ENCODE data around the gene SYCP2.
"Not testable (repeated sequence)": the region's sequence is repeated elsewhere in the genome, so short reads cannot be mapped to it uniquely, and the experiment has no call there.

The SYCP2 gene

DNA sequence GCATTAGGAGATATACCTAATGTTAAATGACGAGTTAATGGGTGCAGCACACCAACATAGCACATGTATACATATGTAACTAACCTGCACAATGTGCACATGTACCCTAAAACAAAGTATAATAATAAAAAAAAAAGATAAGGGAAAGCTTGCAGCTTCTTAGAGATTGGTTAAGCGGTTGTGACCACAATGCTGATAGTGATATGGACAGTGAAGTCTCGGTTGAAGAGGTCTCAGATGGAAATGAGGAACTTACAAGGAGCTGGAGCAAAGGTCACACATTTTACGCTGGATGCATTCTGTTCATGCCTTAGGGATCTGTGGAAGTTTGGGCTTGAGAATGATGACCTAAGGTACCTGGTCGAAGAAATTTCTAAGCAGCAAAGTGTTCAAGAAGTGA, 76.5 kb downstream of the SYCP2 start:
- H3K27me3 Mint-ChIP-seq, H3K9me3 Mint-ChIP-seq, H3K36me3 Mint-ChIP-seq, DNase-seq, H3K27ac Mint-ChIP-seq, H3K4me1 Mint-ChIP-seq, CTCF ChIA-PET, H3K4me3 Mint-ChIP-seq: not testable (repeated sequence)

DNA sequence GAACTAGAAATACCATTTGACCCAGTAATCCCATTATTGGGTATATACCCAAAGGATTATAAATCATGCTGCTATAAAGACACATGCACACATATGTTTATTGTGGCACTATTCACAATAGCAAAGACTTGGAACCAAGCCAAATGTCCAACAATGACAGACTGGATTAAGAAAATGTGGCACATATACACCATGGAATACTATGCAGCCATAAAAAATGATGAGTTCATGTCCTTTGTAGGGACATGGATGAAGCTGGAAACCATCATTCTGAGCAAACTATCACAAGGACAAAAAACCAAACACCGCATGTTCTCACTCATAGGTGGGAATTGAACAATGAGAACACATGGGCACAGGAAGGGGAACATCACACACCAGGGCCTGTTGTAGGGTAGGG, 76.9 kb downstream of the SYCP2 start:
- H3K4me3 Mint-ChIP-seq, CTCF ChIA-PET, H3K4me1 Mint-ChIP-seq, H3K27me3 Mint-ChIP-seq, H3K36me3 Mint-ChIP-seq, H3K9me3 Mint-ChIP-seq, H3K27ac Mint-ChIP-seq, DNase-seq: not testable (repeated sequence)

DNA sequence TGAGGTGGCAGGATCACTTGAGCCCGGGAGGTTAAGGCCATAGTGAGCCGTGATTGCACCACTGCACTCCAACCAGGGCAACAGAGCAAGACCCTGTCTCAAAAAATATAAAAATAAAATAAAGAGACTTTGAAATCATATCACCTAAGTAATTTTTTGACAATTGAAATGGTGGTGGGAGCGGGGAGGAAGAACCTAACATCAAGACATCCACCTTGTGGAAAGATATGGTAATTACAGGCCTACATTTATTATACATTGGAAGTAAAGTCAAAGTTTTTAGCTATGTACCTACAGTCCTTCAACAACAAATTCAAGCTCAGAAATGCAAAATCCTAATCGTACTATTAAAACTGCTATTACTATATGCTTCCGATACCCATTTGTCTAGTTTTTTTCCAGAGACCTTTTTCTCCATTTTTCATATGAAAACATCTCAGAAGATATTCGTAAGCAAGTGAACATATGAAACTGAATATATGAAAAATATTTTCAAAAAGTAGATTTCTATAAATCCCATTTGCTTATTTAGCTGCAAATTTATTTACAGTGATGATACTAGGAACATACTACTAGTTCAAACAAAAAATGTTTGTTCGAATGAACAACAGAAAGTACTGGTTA, 83.3 kb downstream of the SYCP2 start:
- Mint-ChIP-seq H3K4me1 (no peaks in the 10 kb centered on the region), H3K27me3 (no peaks in the 10 kb centered on the region), H3K27ac (no peak overlapping the region), H3K9me3 (no peaks in the 10 kb centered on the region), H3K4me3 (no peak overlapping the region), H3K36me3 (no peaks in the 10 kb centered on the region)
- no peak for DNase-seq
- CTCF ChIA-PET = interaction anchor here (0.9 to 5.3 kb wide), 6 partner anchors 10 to 70 kb away, joined by 3 to 21 read pairs (median 4); no protein-coding TSS in a partner anchor

DNA sequence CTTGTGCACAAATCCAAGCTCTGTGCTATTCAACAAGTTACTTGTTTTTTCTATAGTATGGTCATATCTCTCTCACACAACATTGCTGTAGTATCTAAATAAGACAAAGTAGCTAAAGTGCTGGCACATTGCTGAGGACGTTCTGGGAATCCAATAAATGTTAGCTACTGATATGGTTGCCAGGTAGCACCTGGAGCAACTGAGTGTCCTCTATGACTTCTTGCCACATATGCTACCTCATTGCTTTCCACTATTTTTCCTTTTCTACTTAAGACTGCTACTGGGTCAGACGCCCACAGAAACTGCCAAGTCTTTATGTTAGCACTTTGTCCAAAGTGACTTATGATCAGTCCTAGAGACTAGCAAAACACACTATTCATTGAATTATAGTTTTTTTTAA, 85.3 kb downstream of the SYCP2 start:
- Mint-ChIP-seq H3K9me3 (no peaks in the 10 kb centered on the region), H3K36me3 (no peaks in the 10 kb centered on the region), H3K4me3 (no peak overlapping the region), H3K4me1 (no peaks in the 10 kb centered on the region), H3K27ac (no peak overlapping the region), H3K27me3 (no peaks in the 10 kb centered on the region)
- CTCF ChIA-PET = interaction anchor here (3.0 to 5.3 kb wide), 2 partner anchors 8 to 65 kb away, joined by 17 to 21 read pairs; no protein-coding TSS in a partner anchor
- DNase-seq = no peak

DNA sequence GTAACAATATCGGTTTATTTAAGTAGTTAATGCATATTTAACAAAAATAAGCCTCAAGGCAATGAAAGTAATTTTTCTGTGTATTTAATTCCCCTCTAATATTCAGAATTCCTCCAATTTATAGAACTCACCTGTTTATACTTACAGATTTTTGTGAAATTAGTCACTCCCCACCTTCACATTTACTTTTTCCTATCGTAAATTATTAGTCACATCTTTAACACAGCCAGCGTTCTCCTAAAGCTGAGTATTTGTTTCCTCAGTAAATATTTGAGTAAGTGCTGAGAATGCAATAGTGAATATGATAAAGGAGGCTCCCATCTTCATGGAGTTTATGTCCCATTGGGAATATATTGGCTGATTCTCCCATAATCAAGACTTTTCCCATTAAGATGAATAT, 88.0 kb downstream of the SYCP2 start:
- H3K27ac Mint-ChIP-seq = no peak overlapping the region
- H3K36me3 Mint-ChIP-seq = no peaks in the 10 kb centered on the region
- no peak overlapping the region for H3K4me3 Mint-ChIP-seq
- no peaks in the 10 kb centered on the region for H3K27me3 Mint-ChIP-seq
- DNase-seq = no peak
- no peaks in the 10 kb centered on the region for H3K9me3 Mint-ChIP-seq
- H3K4me1 Mint-ChIP-seq = no peaks in the 10 kb centered on the region
- CTCF ChIA-PET = no interaction called here

DNA sequence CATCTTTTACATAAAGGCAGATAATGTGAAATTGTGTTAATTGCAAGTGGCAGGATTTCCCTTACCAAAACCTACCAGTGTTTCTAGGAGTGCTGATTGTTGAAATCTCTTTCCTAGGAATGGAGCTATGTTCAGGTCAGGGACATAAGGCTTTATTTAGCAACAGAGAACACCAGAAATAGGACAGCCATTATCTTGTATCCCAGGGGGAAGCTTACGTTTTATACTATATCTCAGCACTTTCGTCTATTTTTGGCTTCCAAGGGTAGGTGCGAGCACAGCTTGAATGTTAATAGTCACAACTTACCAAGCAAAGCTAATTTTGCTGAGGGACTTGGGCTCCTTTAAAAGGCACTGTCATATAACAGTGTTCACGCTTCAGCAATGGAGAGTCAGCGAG, 94.0 kb downstream of the SYCP2 start:
- Mint-ChIP-seq H3K9me3 (no peaks in the 10 kb centered on the region), H3K27me3 (peaks cover 25% of the 10 kb centered on the region), H3K36me3 (no peaks in the 10 kb centered on the region), H3K27ac (no peak overlapping the region), H3K4me1 (no peaks in the 10 kb centered on the region), H3K4me3 (no peak overlapping the region)
- CTCF ChIA-PET = interaction anchor here (2.6 kb wide), 1 partner anchor 10 kb away, joined by 17 read pairs; no protein-coding TSS in a partner anchor
- DNase-seq = no peak

DNA sequence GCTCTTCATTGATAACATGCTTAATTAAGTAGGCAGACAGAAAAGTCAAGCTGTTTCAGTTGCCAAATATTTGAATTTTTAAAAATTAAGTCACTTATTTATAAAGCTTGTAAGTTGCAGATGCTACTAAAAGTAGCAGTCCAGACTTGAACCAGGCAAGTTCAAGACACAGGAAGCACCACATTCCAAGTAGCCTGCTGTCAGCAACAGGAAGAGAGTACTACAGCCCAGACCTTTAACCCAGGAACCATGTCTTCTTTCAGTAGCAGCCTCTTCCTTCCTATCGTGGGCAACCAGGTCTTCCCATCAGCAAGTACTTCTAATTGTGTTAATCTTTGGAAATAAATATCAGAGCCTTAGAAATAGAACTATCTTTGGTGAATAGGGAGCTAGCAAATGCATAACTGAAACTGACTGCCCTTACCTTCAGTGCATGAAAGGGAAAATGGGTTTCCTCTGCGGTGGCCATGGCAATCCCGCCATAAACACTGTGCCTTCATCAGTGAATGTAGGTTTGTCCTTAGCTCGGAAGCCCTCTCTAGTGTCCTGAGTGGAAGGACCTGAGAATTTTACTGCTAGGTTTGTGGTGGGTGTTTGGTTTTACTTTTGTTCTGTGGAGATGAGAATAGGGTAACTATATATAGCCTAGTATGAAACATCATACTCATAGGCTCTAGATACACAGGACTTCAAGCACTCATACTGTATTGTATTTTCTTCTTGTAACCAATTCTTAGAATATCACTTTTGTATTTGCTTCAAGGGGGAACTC, 95.6 kb downstream of the SYCP2 start:
- no peak for DNase-seq
- Mint-ChIP-seq H3K27ac (no peak overlapping the region), H3K4me3 (no peak overlapping the region), H3K36me3 (no peaks in the 10 kb centered on the region), H3K9me3 (no peaks in the 10 kb centered on the region), H3K27me3 (peaks cover 30% of the 10 kb centered on the region), H3K4me1 (no peaks in the 10 kb centered on the region)
- CTCF ChIA-PET = interaction anchor here (0.9 kb wide), 1 partner anchor 12 kb away, joined by 3 read pairs; no protein-coding TSS in a partner anchor

DNA sequence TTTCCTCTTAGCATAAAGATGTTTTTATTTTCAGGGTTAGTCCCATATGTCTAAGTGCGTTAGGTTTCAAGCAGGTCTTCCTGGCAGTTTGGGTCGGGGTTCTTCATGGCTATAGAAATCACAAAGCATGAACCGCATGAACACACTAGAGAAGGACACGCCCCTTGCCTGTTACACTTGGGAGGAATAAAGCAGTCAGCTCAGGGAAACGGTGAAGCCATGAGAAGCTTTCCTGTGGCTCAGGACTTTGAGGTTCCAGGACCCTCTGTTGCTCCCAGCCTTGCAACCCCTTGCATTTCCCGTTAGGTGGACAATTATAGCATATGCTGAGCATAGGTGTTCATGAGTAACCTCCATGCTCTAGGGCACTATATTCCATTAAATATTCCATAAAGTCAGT, 96.7 kb downstream of the SYCP2 start:
- CTCF ChIA-PET = interaction anchor here (1.2 kb wide), 1 partner anchor 12 kb away, joined by 3 read pairs; no protein-coding TSS in a partner anchor
- Mint-ChIP-seq H3K27me3 (peaks cover 30% of the 10 kb centered on the region), H3K4me3 (no peak overlapping the region), H3K4me1 (no peaks in the 10 kb centered on the region), H3K36me3 (no peaks in the 10 kb centered on the region), H3K27ac (no peak overlapping the region), H3K9me3 (no peaks in the 10 kb centered on the region)
- DNase-seq = no peak

DNA sequence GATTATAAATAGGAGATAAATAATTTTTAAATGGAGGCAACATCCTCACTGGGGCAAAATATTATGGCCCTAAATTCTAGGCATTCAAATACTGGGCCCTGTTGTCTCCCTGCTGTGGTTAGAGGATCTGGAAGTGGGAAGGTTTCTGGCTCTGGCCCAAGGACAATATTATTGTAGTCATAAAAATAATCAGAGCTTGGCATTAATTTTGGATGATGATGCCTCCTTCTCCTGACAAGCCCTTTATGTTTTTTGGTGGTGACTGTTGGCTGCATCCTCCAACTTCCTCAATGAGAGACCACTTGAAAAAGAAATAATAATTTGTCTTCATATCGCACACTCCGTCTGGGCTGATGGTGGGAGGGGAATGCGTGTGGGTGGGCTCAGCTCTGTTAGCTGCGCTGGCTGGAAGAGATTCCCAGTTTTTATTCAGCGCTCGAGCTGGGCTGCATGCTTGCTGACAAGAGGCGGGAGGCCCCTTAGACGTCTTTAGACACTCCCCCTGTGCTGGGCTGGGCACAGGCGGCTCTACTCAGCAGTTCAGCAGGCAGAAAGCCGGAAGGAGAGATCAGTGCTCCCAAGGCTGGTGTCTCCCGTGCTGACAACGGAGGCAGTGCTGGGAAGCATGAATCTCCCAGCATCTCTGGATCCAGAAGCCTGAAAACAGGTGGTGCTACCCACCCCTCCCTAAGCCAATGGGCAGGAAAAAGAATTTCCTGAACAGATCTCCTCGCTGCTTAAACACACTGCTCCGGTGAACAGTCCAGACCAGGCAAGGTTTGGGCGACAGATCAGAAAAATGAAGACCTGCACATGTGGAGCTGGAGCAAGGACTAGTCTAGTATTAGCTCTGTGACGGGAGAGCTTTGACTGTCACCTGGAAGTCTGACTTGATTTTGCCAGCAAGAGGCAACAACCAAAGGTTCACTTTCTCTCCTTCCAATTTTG, 97.7 kb downstream of the SYCP2 start:
- H3K4me3 Mint-ChIP-seq = no peak overlapping the region
- DNase-seq = no peak
- CTCF ChIA-PET = interaction anchor here (1.2 kb wide), 1 partner anchor 11 kb away, joined by 3 read pairs; no protein-coding TSS in a partner anchor
- peaks cover 30% of the 10 kb centered on the region for H3K27me3 Mint-ChIP-seq
- H3K4me1 Mint-ChIP-seq = no peaks in the 10 kb centered on the region
- H3K36me3 Mint-ChIP-seq = no peaks in the 10 kb centered on the region
- no peaks in the 10 kb centered on the region for H3K9me3 Mint-ChIP-seq
- H3K27ac Mint-ChIP-seq = no peak overlapping the region

DNA sequence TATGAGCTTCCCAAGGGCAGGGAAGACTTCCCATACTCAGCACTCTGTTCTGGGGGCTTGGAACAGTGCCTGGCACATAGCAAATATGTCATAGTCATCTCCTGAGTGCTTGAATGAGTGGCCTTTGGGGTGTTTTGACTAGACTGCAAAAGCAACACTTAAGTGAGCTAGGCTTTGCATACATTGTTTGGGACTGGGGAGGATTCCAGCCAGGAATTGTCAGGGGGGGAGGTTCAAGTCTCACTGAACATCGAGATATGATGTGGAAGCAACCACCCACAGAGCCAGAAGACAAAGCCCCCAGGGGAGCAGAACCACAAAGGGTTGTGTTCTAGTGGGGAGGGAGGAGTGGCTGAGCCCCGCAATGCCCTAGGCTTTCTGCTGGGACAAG, 98.4 kb downstream of the SYCP2 start:
- no peaks in the 10 kb centered on the region for H3K4me1 Mint-ChIP-seq
- no peak overlapping the region for H3K27ac Mint-ChIP-seq
- H3K36me3 Mint-ChIP-seq = no peaks in the 10 kb centered on the region
- peaks cover 30% of the 10 kb centered on the region for H3K27me3 Mint-ChIP-seq
- no peak for DNase-seq
- no peak overlapping the region for H3K4me3 Mint-ChIP-seq
- CTCF ChIA-PET = no interaction called here
- H3K9me3 Mint-ChIP-seq = no peaks in the 10 kb centered on the region

DNA sequence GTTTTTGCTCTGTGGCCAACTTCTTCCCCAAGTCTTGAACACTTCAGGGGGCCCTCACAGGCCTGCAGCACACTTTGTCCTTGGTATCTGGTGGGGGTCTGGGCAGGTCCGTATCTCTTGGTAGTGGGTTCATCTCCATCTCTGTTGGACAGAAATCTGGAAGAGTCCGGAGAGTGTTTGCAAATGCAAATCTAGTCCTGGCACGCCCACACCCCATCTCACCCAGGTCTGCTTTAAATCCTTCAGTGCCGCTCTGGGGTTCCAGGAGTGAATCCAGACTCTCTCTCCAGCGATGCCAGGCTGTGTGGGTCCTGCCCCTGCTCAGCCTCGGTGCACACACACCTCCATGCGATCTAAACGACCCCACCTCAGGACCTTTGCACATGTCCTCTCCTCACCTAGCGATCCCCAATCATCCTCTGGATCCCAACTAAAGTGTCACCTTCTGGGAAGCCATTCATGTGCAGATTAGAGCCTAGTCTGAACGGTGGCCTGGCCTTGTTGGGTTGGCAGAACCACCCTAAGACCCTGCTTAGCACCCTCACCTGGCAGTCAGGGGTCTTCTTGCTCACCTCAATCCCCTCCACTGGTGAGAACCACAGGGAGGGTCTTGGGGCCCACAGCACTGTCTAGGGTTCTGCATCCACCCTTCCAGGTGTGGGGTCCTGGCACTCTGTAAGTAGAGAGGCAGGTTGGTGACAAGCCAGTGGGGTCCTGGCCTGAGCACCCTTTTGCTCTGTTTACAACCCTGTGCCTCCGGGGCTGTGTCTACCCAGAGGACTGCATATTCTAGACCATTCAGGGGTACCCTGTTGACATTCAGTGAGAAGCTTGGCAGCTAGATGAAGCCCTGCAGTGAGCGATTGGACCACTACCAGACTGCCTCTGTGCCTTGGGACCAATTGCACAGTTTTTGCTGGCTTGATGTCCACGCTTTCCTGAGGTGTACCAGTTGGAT, 100.8 kb downstream of the SYCP2 start:
- DNase-seq = no peak
- no peaks in the 10 kb centered on the region for H3K36me3 Mint-ChIP-seq
- H3K27ac Mint-ChIP-seq = no peak overlapping the region
- no peaks in the 10 kb centered on the region for H3K9me3 Mint-ChIP-seq
- H3K27me3 Mint-ChIP-seq = peaks cover 30% of the 10 kb centered on the region
- no peak overlapping the region for H3K4me3 Mint-ChIP-seq
- CTCF ChIA-PET = no interaction called here
- no peaks in the 10 kb centered on the region for H3K4me1 Mint-ChIP-seq

DNA sequence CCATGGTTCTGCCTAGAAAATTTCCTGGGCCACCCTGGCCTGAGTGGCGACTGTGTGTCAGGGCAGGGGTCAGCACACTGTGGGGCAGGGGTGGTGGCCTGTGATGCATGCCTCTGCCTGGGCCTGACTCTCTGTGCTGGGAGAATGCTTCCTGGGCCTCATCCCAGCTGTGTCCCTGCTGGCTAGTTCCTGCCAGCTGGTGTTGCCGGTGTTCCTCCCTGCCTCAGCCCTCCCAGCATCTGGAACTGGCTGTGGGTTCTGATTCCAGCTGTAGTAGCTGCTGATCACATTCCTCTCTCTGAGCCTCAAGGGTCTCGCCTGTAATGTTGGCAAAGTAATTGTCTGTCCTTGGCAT, 101.5 kb downstream of the SYCP2 start:
- Mint-ChIP-seq H3K27me3 (peaks cover 29% of the 10 kb centered on the region), H3K4me3 (no peak overlapping the region), H3K27ac (no peak overlapping the region), H3K4me1 (no peaks in the 10 kb centered on the region), H3K9me3 (no peaks in the 10 kb centered on the region), H3K36me3 (no peaks in the 10 kb centered on the region)
- DNase-seq = no peak
- CTCF ChIA-PET = no interaction called here

DNA sequence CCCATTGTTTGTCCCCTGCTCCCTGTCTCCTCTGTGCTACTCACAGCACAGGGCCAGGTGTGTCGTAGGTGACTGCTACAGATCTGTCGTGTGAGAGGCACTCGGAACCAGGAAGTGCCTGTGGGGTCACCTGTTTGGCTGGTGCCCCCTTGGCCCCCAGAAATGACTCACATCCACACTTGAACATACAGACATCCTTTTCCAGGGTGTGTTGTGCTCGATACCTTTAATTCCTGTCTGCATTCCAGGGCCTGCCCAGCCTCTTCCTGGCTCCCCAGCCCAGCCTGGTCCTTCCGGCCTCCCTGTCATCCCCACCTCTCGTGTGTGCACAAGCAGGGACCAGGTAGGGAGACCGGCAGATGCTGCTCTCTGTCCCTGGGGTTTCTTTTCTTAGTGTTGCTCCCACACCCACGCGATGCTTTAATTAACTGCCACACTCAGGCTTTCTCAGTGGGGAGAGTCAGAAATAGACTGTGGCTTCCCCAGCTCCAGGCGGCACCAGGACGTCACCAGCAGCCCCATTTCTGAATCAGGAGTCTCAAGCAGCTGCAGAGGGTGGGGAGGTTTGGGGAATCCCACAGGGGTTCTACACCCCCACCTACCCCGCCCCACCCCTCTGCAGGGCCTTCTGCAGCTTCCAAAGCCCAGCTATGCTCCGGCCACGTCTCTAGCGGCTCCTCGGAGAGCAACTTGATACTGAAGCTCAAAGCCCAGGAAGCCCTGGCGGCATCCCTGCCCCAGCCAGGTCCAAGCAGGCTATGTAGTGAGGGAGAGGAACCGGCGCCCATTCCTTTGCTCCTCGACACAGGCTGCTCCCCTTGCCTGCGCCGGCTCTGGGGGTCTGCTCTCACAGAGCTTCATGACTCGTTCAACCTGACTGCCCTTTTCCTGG, 102.2 kb downstream of the SYCP2 start:
- no peak for DNase-seq
- H3K27me3 Mint-ChIP-seq = peaks cover 23% of the 10 kb centered on the region
- H3K36me3 Mint-ChIP-seq = no peaks in the 10 kb centered on the region
- H3K27ac Mint-ChIP-seq = no peak overlapping the region
- CTCF ChIA-PET = no interaction called here
- H3K4me3 Mint-ChIP-seq = no peak overlapping the region
- H3K4me1 Mint-ChIP-seq = no peaks in the 10 kb centered on the region
- no peaks in the 10 kb centered on the region for H3K9me3 Mint-ChIP-seq

Data from activated naive CD4-positive, alpha-beta T cell treated with anti-CD3 and anti-CD28 coated beads, Interleukin-2, amount 10 ng/mL, durations not matched to agents 7 days and 5 days (primary cell).